ENCODE results near the gene KAT6B. TPM values are rescaled to one million over a fixed set of nuclear protein-coding genes. Genes with fewer than 3 reads are reported as not detected.

Gene KAT6B
- total RNA-seq, 2 donors from 2014 or later = 25.3 to 39.1 TPM

- no peak overlapping the region for H3K9ac ChIP-seq (ENCODE audit: extremely low read depth, low read length, poor library complexity, severe bottlenecking)
- H3K36me3 Mint-ChIP-seq (ENCODE audit: low read depth) = no peaks in the 10 kb centered on the region
- peak; percentile 94 for DNase-seq
- peak overlapping the region; percentile 25 for H3K4me3 Mint-ChIP-seq
- H3K4me3 ChIP-seq (ENCODE audit: low read length) = no peak overlapping the region
- no peaks in the 10 kb centered on the region for H3K4me1 ChIP-seq (ENCODE audit: control insufficient read depth, insufficient read depth, low read length)
- H3K9me3 Mint-ChIP-seq = peaks cover 5% of the 10 kb centered on the region
- H3K4me1 Mint-ChIP-seq = peaks cover 3% of the 10 kb centered on the region
- H3K27me3 ChIP-seq (ENCODE audit: control insufficient read depth, insufficient read depth, low read length, poor library complexity, severe bottlenecking) = no peaks in the 10 kb centered on the region
- peaks cover 48% of the 10 kb centered on the region for H3K27me3 Mint-ChIP-seq (ENCODE audit: insufficient read depth)
- no peak for TF ChIP-seq CTCF (conservative IDR thresholded peaks at IDR 0.05)
- H3K27ac ChIP-seq (ENCODE audit: low read depth, low read length) = no peak overlapping the region
- no peaks in the 10 kb centered on the region for H3K36me3 ChIP-seq (ENCODE audit: control insufficient read depth, insufficient read depth, low read length)
- H3K9me3 ChIP-seq (ENCODE audit: control insufficient read depth, low read length) = no peaks in the 10 kb centered on the region
- WGBS, 2 experiments (ENCODE audit: insufficient coverage in 1 of 2, insufficient read length in 1 of 2) = 95 to 97% methylated on average over 41 to 68 of the region's 68 CpGs
- H3K27ac Mint-ChIP-seq = no peak overlapping the region
Observed at GRCh38 chr10:75043256-75044131, 217.1 kb downstream of the KAT6B start.

- Histone ChIP-seq H3K9me3 (ENCODE audit: control insufficient read depth, low read length) (no peaks in the 10 kb centered on the region), H3K4me3 (ENCODE audit: low read length) (no peak overlapping the region), H3K27me3 (ENCODE audit: control insufficient read depth, insufficient read depth, low read length, poor library complexity, severe bottlenecking) (peaks cover 13% of the 10 kb centered on the region), H3K27ac (ENCODE audit: low read depth, low read length) (no peak overlapping the region), H3K4me1 (ENCODE audit: control insufficient read depth, insufficient read depth, low read length) (peaks cover 13% of the 10 kb centered on the region), H3K9ac (ENCODE audit: extremely low read depth, low read length, poor library complexity, severe bottlenecking) (no peak overlapping the region), H3K36me3 (ENCODE audit: control insufficient read depth, insufficient read depth, low read length) (no peaks in the 10 kb centered on the region)
- no peak for TF ChIP-seq CTCF (conservative IDR thresholded peaks at IDR 0.05)
- 86 to 88% methylated on average over 6 to 9 of the region's 9 CpGs for WGBS, 2 experiments (ENCODE audit: insufficient coverage in 1 of 2, insufficient read length in 1 of 2)
- Mint-ChIP-seq H3K27me3 (ENCODE audit: insufficient read depth) (peaks cover 43% of the 10 kb centered on the region), H3K36me3 (ENCODE audit: low read depth) (no peaks in the 10 kb centered on the region), H3K9me3 (peaks cover 4% of the 10 kb centered on the region), H3K4me1 (peaks cover 29% of the 10 kb centered on the region), H3K27ac (no peak overlapping the region), H3K4me3 (no peak overlapping the region)
- DNase-seq = peak; percentile 51
Observed at GRCh38 chr10:75048669-75049098, 222.3 kb downstream of the KAT6B start.

- Histone ChIP-seq H3K9me3 (ENCODE audit: control insufficient read depth, low read length) (no peaks in the 10 kb centered on the region), H3K4me3 (ENCODE audit: low read length) (no peak overlapping the region), H3K27ac (ENCODE audit: low read depth, low read length) (no peak overlapping the region), H3K36me3 (ENCODE audit: control insufficient read depth, insufficient read depth, low read length) (no peaks in the 10 kb centered on the region), H3K27me3 (ENCODE audit: control insufficient read depth, insufficient read depth, low read length, poor library complexity, severe bottlenecking) (peaks cover 17% of the 10 kb centered on the region), H3K9ac (ENCODE audit: extremely low read depth, low read length, poor library complexity, severe bottlenecking) (no peak overlapping the region), H3K4me1 (ENCODE audit: control insufficient read depth, insufficient read depth, low read length) (peaks cover 13% of the 10 kb centered on the region)
- H3K4me1 Mint-ChIP-seq = peaks cover 29% of the 10 kb centered on the region
- no peak overlapping the region for H3K4me3 Mint-ChIP-seq
- H3K36me3 Mint-ChIP-seq (ENCODE audit: low read depth) = no peaks in the 10 kb centered on the region
- peaks cover 40% of the 10 kb centered on the region for H3K27me3 Mint-ChIP-seq (ENCODE audit: insufficient read depth)
- WGBS, 2 experiments (ENCODE audit: insufficient coverage in 1 of 2, insufficient read length in 1 of 2) = 88 to 93% methylated on average over 15 to 19 of the region's 19 CpGs
- DNase-seq = peak; percentile 63
- no peaks in the 10 kb centered on the region for H3K9me3 Mint-ChIP-seq
- TF ChIP-seq CTCF (conservative IDR thresholded peaks at IDR 0.05) = no peak
- no peak overlapping the region for H3K27ac Mint-ChIP-seq
Observed at GRCh38 chr10:75049316-75050148, 223.1 kb downstream of the KAT6B start.

Data from endodermal cell (in vitro differentiated cells).